ENCODE data around the gene CSDE1.

CSDE1 gene

GRCh38 chr1:114746450-114747121, 11.2 kb downstream of the CSDE1 start:
- no peak for DNase-seq (ENCODE audit: low read depth)
- H3K4me3 ChIP-seq (ENCODE audit: low read depth, low read length), result no peak overlapping the region
- TF ChIP-seq CTCF (IDR thresholded peaks at IDR 0.05; ENCODE audit: low read depth, low read length) (no peak), MYC (IDR thresholded peaks at IDR 0.05; ENCODE audit: low read depth, low read length) (no peak), POLR2A (IDR thresholded peaks at IDR 0.05; ENCODE audit: extremely low read depth, insufficient read length) (no peak), MAX (IDR thresholded peaks at IDR 0.05; ENCODE audit: low read depth, low read length) (no peak)

- no peak overlapping the region for H3K4me3 ChIP-seq (ENCODE audit: low read depth, low read length)
- no peak for DNase-seq (ENCODE audit: low read depth)
- TF ChIP-seq CTCF (IDR thresholded peaks at IDR 0.05; ENCODE audit: low read depth, low read length), result no peak
- no peak for TF ChIP-seq MYC (IDR thresholded peaks at IDR 0.05; ENCODE audit: low read depth, low read length)
- TF ChIP-seq MAX (IDR thresholded peaks at IDR 0.05; ENCODE audit: low read depth, low read length), result no peak
- TF ChIP-seq POLR2A (IDR thresholded peaks at IDR 0.05; ENCODE audit: extremely low read depth, insufficient read length), result no peak
Measured at GRCh38 chr1:114745291-114745690, 12.5 kb downstream of the CSDE1 start.

GRCh38 chr1:114741963-114742746, 15.6 kb downstream of the CSDE1 start:
- no peak for DNase-seq (ENCODE audit: low read depth)
- TF ChIP-seq CTCF (IDR thresholded peaks at IDR 0.05; ENCODE audit: low read depth, low read length) (no peak), POLR2A (IDR thresholded peaks at IDR 0.05; ENCODE audit: extremely low read depth, insufficient read length) (no peak), MYC (IDR thresholded peaks at IDR 0.05; ENCODE audit: low read depth, low read length) (no peak), MAX (IDR thresholded peaks at IDR 0.05; ENCODE audit: low read depth, low read length) (no peak)
- H3K4me3 ChIP-seq (ENCODE audit: low read depth, low read length), result no peak overlapping the region

GRCh38 chr1:114740331-114740730, 17.5 kb downstream of the CSDE1 start:
- H3K4me3 ChIP-seq (ENCODE audit: low read depth, low read length), result no peak overlapping the region
- no peak for TF ChIP-seq MAX (IDR thresholded peaks at IDR 0.05; ENCODE audit: low read depth, low read length)
- TF ChIP-seq MYC (IDR thresholded peaks at IDR 0.05; ENCODE audit: low read depth, low read length), result no peak
- TF ChIP-seq CTCF (IDR thresholded peaks at IDR 0.05; ENCODE audit: low read depth, low read length), result no peak
- no peak for TF ChIP-seq POLR2A (IDR thresholded peaks at IDR 0.05; ENCODE audit: extremely low read depth, insufficient read length)
- DNase-seq (ENCODE audit: low read depth), result no peak

- DNase-seq (ENCODE audit: low read depth), result no peak
- TF ChIP-seq MYC (IDR thresholded peaks at IDR 0.05; ENCODE audit: low read depth, low read length), result no peak
- TF ChIP-seq CTCF (IDR thresholded peaks at IDR 0.05; ENCODE audit: low read depth, low read length), result no peak
- TF ChIP-seq POLR2A (IDR thresholded peaks at IDR 0.05; ENCODE audit: extremely low read depth, insufficient read length), result no peak
- TF ChIP-seq MAX (IDR thresholded peaks at IDR 0.05; ENCODE audit: low read depth, low read length), result no peak
- H3K4me3 ChIP-seq (ENCODE audit: low read depth, low read length), result no peak overlapping the region
Measured at GRCh38 chr1:114737314-114737849, 20.4 kb downstream of the CSDE1 start.

All from NB4 (cell line).